ENCODE measurements around the gene HPCAL1.

DNA sequence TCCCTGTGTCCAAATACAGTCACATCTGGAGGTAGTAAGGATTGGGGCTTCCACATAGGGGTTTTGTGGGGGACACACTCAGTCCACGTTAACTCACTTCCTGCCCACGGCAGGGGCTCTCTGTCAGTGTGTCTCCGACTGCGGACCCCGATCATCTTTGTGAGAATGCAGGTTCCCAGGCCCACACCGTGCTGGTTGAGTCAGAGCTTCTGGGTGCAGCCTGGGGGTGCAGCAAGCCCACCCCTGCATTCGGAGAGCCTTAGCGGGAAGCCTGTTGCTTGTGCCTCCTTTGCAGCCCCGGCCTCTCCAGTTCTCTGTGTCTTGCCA is 28.0 kb downstream of the HPCAL1 start:
- TF ChIP-seq, protein P1, sequence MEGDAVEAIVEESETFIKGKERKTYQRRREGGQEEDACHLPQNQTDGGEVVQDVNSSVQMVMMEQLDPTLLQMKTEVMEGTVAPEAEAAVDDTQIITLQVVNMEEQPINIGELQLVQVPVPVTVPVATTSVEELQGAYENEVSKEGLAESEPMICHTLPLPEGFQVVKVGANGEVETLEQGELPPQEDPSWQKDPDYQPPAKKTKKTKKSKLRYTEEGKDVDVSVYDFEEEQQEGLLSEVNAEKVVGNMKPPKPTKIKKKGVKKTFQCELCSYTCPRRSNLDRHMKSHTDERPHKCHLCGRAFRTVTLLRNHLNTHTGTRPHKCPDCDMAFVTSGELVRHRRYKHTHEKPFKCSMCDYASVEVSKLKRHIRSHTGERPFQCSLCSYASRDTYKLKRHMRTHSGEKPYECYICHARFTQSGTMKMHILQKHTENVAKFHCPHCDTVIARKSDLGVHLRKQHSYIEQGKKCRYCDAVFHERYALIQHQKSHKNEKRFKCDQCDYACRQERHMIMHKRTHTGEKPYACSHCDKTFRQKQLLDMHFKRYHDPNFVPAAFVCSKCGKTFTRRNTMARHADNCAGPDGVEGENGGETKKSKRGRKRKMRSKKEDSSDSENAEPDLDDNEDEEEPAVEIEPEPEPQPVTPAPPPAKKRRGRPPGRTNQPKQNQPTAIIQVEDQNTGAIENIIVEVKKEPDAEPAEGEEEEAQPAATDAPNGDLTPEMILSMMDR (conservative IDR thresholded peaks at IDR 0.05; ENCODE audit: low read length): no peak
- TF ChIP-seq EZH2phosphoT487 (IDR thresholded peaks at IDR 0.05; ENCODE audit: borderline replicate concordance, low read depth, low read length): no peak

Measured in OCI-LY7 (cell line).